OCI-M2 (cell line): ENCODE results near the gene CEACAM8.
"Not testable (repeated sequence)": the region's sequence is repeated elsewhere in the genome, so short reads cannot be mapped to it uniquely, and the experiment has no call there.

Experiments
- DNase-seq: peaks from one replicate; lab custom pipeline; 2025; ENCODE audit not compliant: unreplicated experiment; lab: John Stamatoyannopoulos, UW

The CEACAM8 gene

GRCh38 chr19:42546831-42547500 is 47.8 kb downstream of the CEACAM8 start:
- no peak for DNase-seq

- DNase-seq = no peak
Measured at GRCh38 chr19:42544146-42544545, 50.6 kb downstream of the CEACAM8 start.

GRCh38 chr19:42542791-42543190 is 51.9 kb downstream of the CEACAM8 start:
- no peak for DNase-seq

- no peak for DNase-seq
Measured at GRCh38 chr19:42540071-42540553, 54.6 kb downstream of the CEACAM8 start.

GRCh38 chr19:42538841-42539709 is 55.6 kb downstream of the CEACAM8 start:
- no peak for DNase-seq

GRCh38 chr19:42535276-42535675 is 59.4 kb downstream of the CEACAM8 start:
- DNase-seq = not testable (repeated sequence)

- no peak for DNase-seq
Measured at GRCh38 chr19:42534391-42534790, 60.3 kb downstream of the CEACAM8 start.

GRCh38 chr19:42532891-42533290 is 61.8 kb downstream of the CEACAM8 start:
- no peak for DNase-seq

GRCh38 chr19:42531313-42531712 is 63.4 kb downstream of the CEACAM8 start:
- DNase-seq = no peak
